Amniotic epithelial cell (primary cell): ENCODE measurements around the gene GRIP2.

Source experiments
- DNase-seq: peaks from one replicate; pipeline ENCODE4 v3.0.0-alpha.2; 2010; ENCODE audit warnings: low read depth

GRIP2 gene

GRCh38 chr3:14466179-14466903, 73.8 kb downstream of the GRIP2 start:
- no peak for DNase-seq

- DNase-seq, result no peak
Observed at GRCh38 chr3:14465425-14465824, 74.7 kb downstream of the GRIP2 start.

- DNase-seq, result no peak
Observed at GRCh38 chr3:14464521-14464920, 75.6 kb downstream of the GRIP2 start.

GRCh38 chr3:14464141-14464465, 76.0 kb downstream of the GRIP2 start:
- DNase-seq, result no peak

- no peak for DNase-seq
Observed at GRCh38 chr3:14463330-14464140, 76.6 kb downstream of the GRIP2 start.

GRCh38 chr3:14462738-14463137, 77.4 kb downstream of the GRIP2 start:
- DNase-seq, result peak; percentile 30

GRCh38 chr3:14461748-14462324, 78.3 kb downstream of the GRIP2 start:
- peak; percentile 62 for DNase-seq

GRCh38 chr3:14461006-14461747, 79.0 kb downstream of the GRIP2 start:
- no peak for DNase-seq

- peak; percentile 61 for DNase-seq
Observed at GRCh38 chr3:14460342-14461005, 79.7 kb downstream of the GRIP2 start.

GRCh38 chr3:14459787-14460186, 80.4 kb downstream of the GRIP2 start:
- no peak for DNase-seq

GRCh38 chr3:14459384-14459783, 80.8 kb downstream of the GRIP2 start:
- DNase-seq, result no peak

- DNase-seq, result no peak
Observed at GRCh38 chr3:14458434-14459275, 81.5 kb downstream of the GRIP2 start.

- peak; percentile 31 for DNase-seq
Observed at GRCh38 chr3:14457999-14458398, 82.1 kb downstream of the GRIP2 start.

- no peak for DNase-seq
Observed at GRCh38 chr3:14457481-14457880, 82.7 kb downstream of the GRIP2 start.

- DNase-seq, result no peak
Observed at GRCh38 chr3:14456794-14457193, 83.3 kb downstream of the GRIP2 start.

GRCh38 chr3:14455571-14456317, 84.4 kb downstream of the GRIP2 start:
- DNase-seq, result no peak

GRCh38 chr3:14454639-14455310, 85.4 kb downstream of the GRIP2 start:
- no peak for DNase-seq

- no peak for DNase-seq
Observed at GRCh38 chr3:14453876-14454638, 86.1 kb downstream of the GRIP2 start.
